GM23338 (cell line): Measurements from ENCODE around the gene TMEM175. TPM values are rescaled to one million over a fixed set of nuclear protein-coding genes. Genes with fewer than 3 reads are reported as not detected.

Experiments
- ATAC-seq: fragments of 200-7000 bp; cut with Tn5 transposase; 3 replicates; pipeline ENCODE4 v1.9.1; 2020
- DNase-seq: peaks from one replicate; pipeline ENCODE4 v3.0.0-alpha.2; 2015; ENCODE audit warnings: low spot score
- H2AFZ ChIP-seq: fragments of 200-600 bp; sonication (generic); 2 replicates; pipeline ENCODE4 v1.8.0; 2016; ENCODE audit warnings: antibody characterized with exemption, mild to moderate bottlenecking, moderate library complexity
- H3F3A ChIP-seq: fragments of 200-600 bp; sonication (generic); replicated peaks from 2 replicates; pipeline ENCODE4 v1.8.0; 2017; ENCODE audit warnings: antibody characterized with exemption, mixed run types, low read depth
- H3K27ac ChIP-seq: fragments of 200-600 bp; sonication (generic); 2 replicates; pipeline ENCODE4 v1.6.1; 2016; ENCODE audit warnings: low read depth
- H3K27me3 ChIP-seq: fragments of 200-600 bp; sonication (generic); 2 replicates; pipeline ENCODE4 v1.8.0; 2016; ENCODE audit warnings: mild to moderate bottlenecking, mixed run types, moderate library complexity; ENCODE audit not compliant: insufficient read depth
- H3K36me3 ChIP-seq: fragments of 200-600 bp; sonication (generic); 2 replicates; pipeline ENCODE4 v1.8.0; 2016; ENCODE audit warnings: mild to moderate bottlenecking; ENCODE audit not compliant: insufficient read depth
- H3K4me1 ChIP-seq: fragments of 200-600 bp; sonication (generic); 2 replicates; pipeline ENCODE4 v1.8.0; 2016; ENCODE audit warnings: mild to moderate bottlenecking, moderate library complexity; ENCODE audit not compliant: insufficient read depth
- H3K4me2 ChIP-seq: fragments of 200-600 bp; sonication (generic); 2 replicates; pipeline ENCODE4 v1.7.1; 2017; ENCODE audit warnings: mixed run types
- H3K4me3 ChIP-seq: fragments of 200-600 bp; sonication (generic); 2 replicates; pipeline ENCODE4 v1.6.1; 2016; ENCODE audit warnings: mixed run types
- H3K79me2 ChIP-seq: fragments of 200-600 bp; sonication (generic); replicated peaks from 2 replicates; pipeline ENCODE4 v1.8.0; 2017; ENCODE audit warnings: mild to moderate bottlenecking; ENCODE audit not compliant: insufficient read depth
- H3K9me2 ChIP-seq: fragments of 200-600 bp; sonication (generic); 2 replicates; pipeline ENCODE4 v1.8.0; 2017; ENCODE audit not compliant: insufficient read depth
- H4K20me1 ChIP-seq: fragments of 200-600 bp; sonication (generic); replicated peaks from 2 replicates; pipeline ENCODE4 v1.8.0; 2017; ENCODE audit warnings: mild to moderate bottlenecking; ENCODE audit not compliant: insufficient read depth
- H3K27ac Mint-ChIP-seq: 2 replicates; pipeline ENCODE4 v1.8.0; 2020; ENCODE audit warnings: inconsistent platforms, mild to moderate bottlenecking, moderate library complexity, mixed read lengths
- H3K27me3 Mint-ChIP-seq: 3 replicates; pipeline ENCODE4 v1.8.0; 2022; ENCODE audit warnings: low read depth, mild to moderate bottlenecking, moderate library complexity, mixed read lengths, inconsistent platforms; ENCODE audit not compliant: insufficient read depth, poor library complexity
- H3K36me3 Mint-ChIP-seq: 3 replicates; pipeline ENCODE4 v1.8.0; 2021; ENCODE audit warnings: low read depth, mild to moderate bottlenecking, inconsistent platforms, moderate library complexity, mixed read lengths
- H3K4me1 Mint-ChIP-seq: 3 replicates; pipeline ENCODE4 v1.8.0; 2020; ENCODE audit warnings: mild to moderate bottlenecking, inconsistent platforms, mixed read lengths
- H3K4me3 Mint-ChIP-seq: 3 replicates; pipeline ENCODE4 v1.8.0; 2021; ENCODE audit warnings: moderate library complexity, mild to moderate bottlenecking, inconsistent platforms, mixed read lengths
- H3K9me3 Mint-ChIP-seq: 3 replicates; pipeline ENCODE4 v1.8.0; 2020; ENCODE audit warnings: moderate library complexity, mild to moderate bottlenecking, inconsistent platforms, mixed read lengths
- CREB1 ChIP-seq: fragments of 250-450 bp; sonication (Bioruptor Pico); IDR thresholded peaks from 2 replicates; pipeline ENCODE4 v1.5.0; 2020; ENCODE audit warnings: low read depth, mild to moderate bottlenecking, moderate library complexity
- EZH2phosphoT487 ChIP-seq: fragments of 200-600 bp; sonication (generic); IDR thresholded peaks from one replicate; pipeline ENCODE4 v1.8.1; 2018; ENCODE audit warnings: antibody characterized with exemption; ENCODE audit not compliant: unreplicated experiment
- NANOG ChIP-seq: IDR thresholded peaks from 2 replicates; pipeline ENCODE4 v1.6.1; 2016; ENCODE audit warnings: antibody characterized with exemption, borderline replicate concordance
- POLR2AphosphoS5 ChIP-seq: IDR thresholded peaks from 2 replicates; pipeline ENCODE4 v1.6.1; 2016; ENCODE audit warnings: antibody characterized with exemption, low read depth
- STAT1 ChIP-seq: IDR thresholded peaks from one replicate; pipeline ENCODE4 v1.6.1; 2016; ENCODE audit warnings: antibody characterized with exemption; ENCODE audit not compliant: unreplicated experiment
- polyA plus RNA-seq: library from polyadenylated mRNA; unstranded; fragments of >200 nt; fragmentation: Nextera tagmentation; extraction: Ambion mirVana; gene quantifications from 2 replicates; pipeline ENCODE4 v1.2.1, GENCODE V29; 2016
- total RNA-seq: library from RNA; depleted of rRNA; stranded (reverse); fragments of >200 nt; shearing (Covaris generic); gene quantifications from 2 replicates; pipeline ENCODE4 v1.2.3, GENCODE V29; 2014
- TF ChIP-seq, protein P1 (sequence below): fragments of 250-450 bp; sonication (Bioruptor Pico); IDR thresholded peaks from 2 replicates; pipeline ENCODE4 v1.5.0; 2020; ENCODE audit warnings: mild to moderate bottlenecking, moderate library complexity
- TF ChIP-seq, protein P2 (sequence below): IDR thresholded peaks from 2 replicates; pipeline ENCODE4 v1.6.1; 2016; ENCODE audit warnings: antibody characterized with exemption
- TF ChIP-seq, protein P3 (sequence below), 2 experiments: fragments of 200-600 bp in 1 of 2; sonication (generic) in 1 of 2; conservative IDR thresholded peaks; 2 replicates each; pipeline versions ENCODE4 v1.5.1 to v1.6.1; 2016 to 2017; ENCODE audit warnings: antibody characterized with exemption in 2 of 2, low read depth in 2 of 2, mild to moderate bottlenecking in 2 of 2, moderate library complexity in 1 of 2
- TF ChIP-seq, protein P4 (sequence below): IDR thresholded peaks from one replicate; pipeline ENCODE4 v1.6.1; 2018; ENCODE audit warnings: antibody characterized with exemption; ENCODE audit not compliant: unreplicated experiment

The TMEM175 gene
- total and polyA plus RNA-seq, 2 experiments from 2014 or later, result 8.0 to 11.4 TPM

DNA sequence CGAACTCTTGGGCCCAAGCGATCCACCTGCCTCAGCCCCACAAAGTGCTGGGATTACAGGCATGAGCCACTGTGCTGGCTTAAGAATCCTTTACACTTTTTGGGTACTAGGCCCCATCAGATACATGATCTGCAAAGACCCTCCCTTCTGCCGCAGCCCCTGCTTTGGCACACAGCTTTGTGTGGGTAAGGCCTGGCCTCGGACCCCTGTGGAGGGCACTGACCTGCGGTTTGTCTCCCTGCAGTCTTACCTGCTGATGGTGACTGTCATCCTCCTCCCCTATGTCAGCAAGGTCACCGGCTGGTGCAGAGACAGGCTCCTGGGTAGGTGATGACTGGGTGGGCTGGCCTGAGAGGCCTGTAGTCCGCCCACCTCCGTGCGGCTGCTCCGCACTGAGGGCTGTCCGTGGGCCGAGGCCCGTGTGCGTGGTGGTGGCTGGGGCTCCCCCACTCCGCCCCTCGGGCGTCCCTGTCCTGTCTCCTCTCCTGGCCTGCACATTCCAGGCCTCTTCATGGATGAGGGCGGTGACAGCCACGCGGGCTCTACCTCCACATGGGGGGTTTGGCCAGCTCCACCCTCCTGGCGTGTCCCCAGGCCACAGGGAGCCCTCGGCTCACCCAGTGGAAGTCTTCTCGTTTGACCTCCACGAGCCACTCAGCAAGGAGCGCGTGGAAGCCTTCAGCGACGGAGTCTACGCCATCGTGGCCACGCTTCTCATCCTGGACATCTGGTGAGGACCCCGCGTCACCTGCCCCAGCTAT lies 23.1 kb downstream of the TMEM175 start (continued):
- TF ChIP-seq, protein P1, sequence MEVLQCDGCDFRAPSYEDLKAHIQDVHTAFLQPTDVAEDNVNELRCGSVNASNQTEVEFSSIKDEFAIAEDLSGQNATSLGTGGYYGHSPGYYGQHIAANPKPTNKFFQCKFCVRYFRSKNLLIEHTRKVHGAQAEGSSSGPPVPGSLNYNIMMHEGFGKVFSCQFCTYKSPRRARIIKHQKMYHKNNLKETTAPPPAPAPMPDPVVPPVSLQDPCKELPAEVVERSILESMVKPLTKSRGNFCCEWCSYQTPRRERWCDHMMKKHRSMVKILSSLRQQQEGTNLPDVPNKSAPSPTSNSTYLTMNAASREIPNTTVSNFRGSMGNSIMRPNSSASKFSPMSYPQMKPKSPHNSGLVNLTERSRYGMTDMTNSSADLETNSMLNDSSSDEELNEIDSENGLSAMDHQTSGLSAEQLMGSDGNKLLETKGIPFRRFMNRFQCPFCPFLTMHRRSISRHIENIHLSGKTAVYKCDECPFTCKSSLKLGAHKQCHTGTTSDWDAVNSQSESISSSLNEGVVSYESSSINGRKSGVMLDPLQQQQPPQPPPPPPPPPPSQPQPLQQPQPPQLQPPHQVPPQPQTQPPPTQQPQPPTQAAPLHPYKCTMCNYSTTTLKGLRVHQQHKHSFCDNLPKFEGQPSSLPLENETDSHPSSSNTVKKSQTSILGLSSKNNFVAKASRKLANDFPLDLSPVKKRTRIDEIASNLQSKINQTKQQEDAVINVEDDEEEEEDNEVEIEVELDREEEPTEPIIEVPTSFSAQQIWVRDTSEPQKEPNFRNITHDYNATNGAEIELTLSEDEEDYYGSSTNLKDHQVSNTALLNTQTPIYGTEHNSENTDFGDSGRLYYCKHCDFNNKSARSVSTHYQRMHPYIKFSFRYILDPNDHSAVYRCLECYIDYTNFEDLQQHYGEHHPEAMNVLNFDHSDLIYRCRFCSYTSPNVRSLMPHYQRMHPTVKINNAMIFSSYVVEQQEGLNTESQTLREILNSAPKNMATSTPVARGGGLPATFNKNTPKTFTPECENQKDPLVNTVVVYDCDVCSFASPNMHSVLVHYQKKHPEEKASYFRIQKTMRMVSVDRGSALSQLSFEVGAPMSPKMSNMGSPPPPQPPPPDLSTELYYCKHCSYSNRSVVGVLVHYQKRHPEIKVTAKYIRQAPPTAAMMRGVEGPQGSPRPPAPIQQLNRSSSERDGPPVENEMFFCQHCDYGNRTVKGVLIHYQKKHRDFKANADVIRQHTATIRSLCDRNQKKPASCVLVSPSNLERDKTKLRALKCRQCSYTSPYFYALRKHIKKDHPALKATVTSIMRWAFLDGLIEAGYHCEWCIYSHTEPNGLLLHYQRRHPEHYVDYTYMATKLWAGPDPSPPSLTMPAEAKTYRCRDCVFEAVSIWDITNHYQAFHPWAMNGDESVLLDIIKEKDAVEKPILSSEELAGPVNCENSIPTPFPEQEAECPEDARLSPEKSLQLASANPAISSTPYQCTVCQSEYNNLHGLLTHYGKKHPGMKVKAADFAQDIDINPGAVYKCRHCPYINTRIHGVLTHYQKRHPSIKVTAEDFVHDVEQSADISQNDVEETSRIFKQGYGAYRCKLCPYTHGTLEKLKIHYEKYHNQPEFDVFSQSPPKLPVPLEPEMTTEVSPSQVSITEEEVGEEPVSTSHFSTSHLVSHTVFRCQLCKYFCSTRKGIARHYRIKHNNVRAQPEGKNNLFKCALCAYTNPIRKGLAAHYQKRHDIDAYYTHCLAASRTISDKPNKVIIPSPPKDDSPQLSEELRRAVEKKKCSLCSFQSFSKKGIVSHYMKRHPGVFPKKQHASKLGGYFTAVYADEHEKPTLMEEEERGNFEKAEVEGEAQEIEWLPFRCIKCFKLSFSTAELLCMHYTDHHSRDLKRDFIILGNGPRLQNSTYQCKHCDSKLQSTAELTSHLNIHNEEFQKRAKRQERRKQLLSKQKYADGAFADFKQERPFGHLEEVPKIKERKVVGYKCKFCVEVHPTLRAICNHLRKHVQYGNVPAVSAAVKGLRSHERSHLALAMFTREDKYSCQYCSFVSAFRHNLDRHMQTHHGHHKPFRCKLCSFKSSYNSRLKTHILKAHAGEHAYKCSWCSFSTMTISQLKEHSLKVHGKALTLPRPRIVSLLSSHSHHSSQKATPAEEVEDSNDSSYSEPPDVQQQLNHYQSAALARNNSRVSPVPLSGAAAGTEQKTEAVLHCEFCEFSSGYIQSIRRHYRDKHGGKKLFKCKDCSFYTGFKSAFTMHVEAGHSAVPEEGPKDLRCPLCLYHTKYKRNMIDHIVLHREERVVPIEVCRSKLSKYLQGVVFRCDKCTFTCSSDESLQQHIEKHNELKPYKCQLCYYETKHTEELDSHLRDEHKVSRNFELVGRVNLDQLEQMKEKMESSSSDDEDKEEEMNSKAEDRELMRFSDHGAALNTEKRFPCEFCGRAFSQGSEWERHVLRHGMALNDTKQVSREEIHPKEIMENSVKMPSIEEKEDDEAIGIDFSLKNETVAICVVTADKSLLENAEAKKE (CRISPR knock-in tag), result no peak

DNA sequence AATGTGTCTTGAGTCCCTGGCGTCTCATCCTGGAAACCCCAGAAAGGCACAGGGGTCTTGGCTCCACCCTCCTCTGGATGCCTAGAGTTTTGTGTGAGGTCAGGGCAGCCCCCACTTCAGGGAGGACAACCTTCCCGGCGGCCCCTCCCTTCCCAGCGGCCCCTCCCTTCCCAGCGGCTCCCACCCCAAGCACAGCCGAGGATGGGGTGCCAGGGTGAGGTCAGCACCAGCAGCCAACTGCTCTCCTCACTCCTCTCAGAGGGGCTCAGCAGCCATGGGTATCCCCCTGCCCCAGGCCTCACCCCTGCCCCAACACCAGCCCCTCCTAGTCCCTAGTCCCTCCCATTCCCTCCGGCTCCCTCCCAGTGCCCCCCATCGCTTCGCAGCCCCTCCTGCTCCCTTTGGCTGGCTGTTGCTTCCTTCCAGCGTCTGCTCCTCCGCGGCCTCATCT lies 23.7 kb downstream of the TMEM175 start:
- no peak for DNase-seq
- Histone ChIP-seq H3K27ac (no peak overlapping the region), H3K4me2 (no peak overlapping the region), H3K4me3 (no peak overlapping the region), H3K36me3 (no peaks in the 10 kb centered on the region), H3K27me3 (no peaks in the 10 kb centered on the region), H3F3A (no peaks in the 10 kb centered on the region), H3K9me2 (no peaks in the 10 kb centered on the region), H2AFZ (no peak overlapping the region), H4K20me1 (no peaks in the 10 kb centered on the region; the same call in 1 of the 2 replicates), H3K79me2 (no peaks in the 10 kb centered on the region), H3K4me1 (no peaks in the 10 kb centered on the region)
- H3K27me3 Mint-ChIP-seq, result peaks cover 4% of the 10 kb centered on the region
- H3K9me3 Mint-ChIP-seq, result no peaks in the 10 kb centered on the region
- no peak overlapping the region for H3K27ac Mint-ChIP-seq
- no peak for ATAC-seq
- H3K4me3 Mint-ChIP-seq, result no peak overlapping the region
- peaks cover 3% of the 10 kb centered on the region; the same call in 2 of the 3 replicates for H3K4me1 Mint-ChIP-seq
- H3K36me3 Mint-ChIP-seq, result no peaks in the 10 kb centered on the region; the same call in 2 of the 3 replicates
- TF ChIP-seq POLR2AphosphoS5, result no peak
- TF ChIP-seq NANOG, result no peak
- TF ChIP-seq, protein P2, sequence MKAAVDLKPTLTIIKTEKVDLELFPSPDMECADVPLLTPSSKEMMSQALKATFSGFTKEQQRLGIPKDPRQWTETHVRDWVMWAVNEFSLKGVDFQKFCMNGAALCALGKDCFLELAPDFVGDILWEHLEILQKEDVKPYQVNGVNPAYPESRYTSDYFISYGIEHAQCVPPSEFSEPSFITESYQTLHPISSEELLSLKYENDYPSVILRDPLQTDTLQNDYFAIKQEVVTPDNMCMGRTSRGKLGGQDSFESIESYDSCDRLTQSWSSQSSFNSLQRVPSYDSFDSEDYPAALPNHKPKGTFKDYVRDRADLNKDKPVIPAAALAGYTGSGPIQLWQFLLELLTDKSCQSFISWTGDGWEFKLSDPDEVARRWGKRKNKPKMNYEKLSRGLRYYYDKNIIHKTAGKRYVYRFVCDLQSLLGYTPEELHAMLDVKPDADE, result no peak
- no peak for TF ChIP-seq EZH2phosphoT487
- TF ChIP-seq, protein P3, sequence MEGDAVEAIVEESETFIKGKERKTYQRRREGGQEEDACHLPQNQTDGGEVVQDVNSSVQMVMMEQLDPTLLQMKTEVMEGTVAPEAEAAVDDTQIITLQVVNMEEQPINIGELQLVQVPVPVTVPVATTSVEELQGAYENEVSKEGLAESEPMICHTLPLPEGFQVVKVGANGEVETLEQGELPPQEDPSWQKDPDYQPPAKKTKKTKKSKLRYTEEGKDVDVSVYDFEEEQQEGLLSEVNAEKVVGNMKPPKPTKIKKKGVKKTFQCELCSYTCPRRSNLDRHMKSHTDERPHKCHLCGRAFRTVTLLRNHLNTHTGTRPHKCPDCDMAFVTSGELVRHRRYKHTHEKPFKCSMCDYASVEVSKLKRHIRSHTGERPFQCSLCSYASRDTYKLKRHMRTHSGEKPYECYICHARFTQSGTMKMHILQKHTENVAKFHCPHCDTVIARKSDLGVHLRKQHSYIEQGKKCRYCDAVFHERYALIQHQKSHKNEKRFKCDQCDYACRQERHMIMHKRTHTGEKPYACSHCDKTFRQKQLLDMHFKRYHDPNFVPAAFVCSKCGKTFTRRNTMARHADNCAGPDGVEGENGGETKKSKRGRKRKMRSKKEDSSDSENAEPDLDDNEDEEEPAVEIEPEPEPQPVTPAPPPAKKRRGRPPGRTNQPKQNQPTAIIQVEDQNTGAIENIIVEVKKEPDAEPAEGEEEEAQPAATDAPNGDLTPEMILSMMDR (conservative IDR thresholded peaks at IDR 0.05; ENCODE audit: low read depth in 2 of 2), result no peak
- no peak for TF ChIP-seq CREB1 (CRISPR knock-in tag)
- TF ChIP-seq STAT1, result no peak
- TF ChIP-seq, protein P4, sequence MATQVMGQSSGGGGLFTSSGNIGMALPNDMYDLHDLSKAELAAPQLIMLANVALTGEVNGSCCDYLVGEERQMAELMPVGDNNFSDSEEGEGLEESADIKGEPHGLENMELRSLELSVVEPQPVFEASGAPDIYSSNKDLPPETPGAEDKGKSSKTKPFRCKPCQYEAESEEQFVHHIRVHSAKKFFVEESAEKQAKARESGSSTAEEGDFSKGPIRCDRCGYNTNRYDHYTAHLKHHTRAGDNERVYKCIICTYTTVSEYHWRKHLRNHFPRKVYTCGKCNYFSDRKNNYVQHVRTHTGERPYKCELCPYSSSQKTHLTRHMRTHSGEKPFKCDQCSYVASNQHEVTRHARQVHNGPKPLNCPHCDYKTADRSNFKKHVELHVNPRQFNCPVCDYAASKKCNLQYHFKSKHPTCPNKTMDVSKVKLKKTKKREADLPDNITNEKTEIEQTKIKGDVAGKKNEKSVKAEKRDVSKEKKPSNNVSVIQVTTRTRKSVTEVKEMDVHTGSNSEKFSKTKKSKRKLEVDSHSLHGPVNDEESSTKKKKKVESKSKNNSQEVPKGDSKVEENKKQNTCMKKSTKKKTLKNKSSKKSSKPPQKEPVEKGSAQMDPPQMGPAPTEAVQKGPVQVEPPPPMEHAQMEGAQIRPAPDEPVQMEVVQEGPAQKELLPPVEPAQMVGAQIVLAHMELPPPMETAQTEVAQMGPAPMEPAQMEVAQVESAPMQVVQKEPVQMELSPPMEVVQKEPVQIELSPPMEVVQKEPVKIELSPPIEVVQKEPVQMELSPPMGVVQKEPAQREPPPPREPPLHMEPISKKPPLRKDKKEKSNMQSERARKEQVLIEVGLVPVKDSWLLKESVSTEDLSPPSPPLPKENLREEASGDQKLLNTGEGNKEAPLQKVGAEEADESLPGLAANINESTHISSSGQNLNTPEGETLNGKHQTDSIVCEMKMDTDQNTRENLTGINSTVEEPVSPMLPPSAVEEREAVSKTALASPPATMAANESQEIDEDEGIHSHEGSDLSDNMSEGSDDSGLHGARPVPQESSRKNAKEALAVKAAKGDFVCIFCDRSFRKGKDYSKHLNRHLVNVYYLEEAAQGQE, result no peak
